ENCODE measurements around the gene SORCS1.

GRCh38 chr10:107013258-107014006 lies 151.1 kb downstream of the SORCS1 start:
- TF ChIP-seq CTCF (IDR thresholded peaks at IDR 0.05) (no peak), POLR2AphosphoS5 (IDR thresholded peaks at IDR 0.05) (no peak)
